ENCODE measurements around the gene CSF1R.
A peak's percentile ranks its signal among the peaks of the same experiment; 100 is the strongest.
"Not testable (repeated sequence)": the region's sequence is repeated elsewhere in the genome, so short reads cannot be mapped to it uniquely, and the experiment has no call there.

The CSF1R gene

GRCh38 chr5:150107909-150108447 is 21.6 kb upstream of the CSF1R start:
- no peak for DNase-seq (ENCODE audit: low read depth, low spot score)
- H3K4me3 ChIP-seq (ENCODE audit: low read length) = no peak overlapping the region

- no peak overlapping the region for H3K4me3 ChIP-seq (ENCODE audit: low read length)
- peak; percentile 10 for DNase-seq (ENCODE audit: low read depth, low spot score)
Observed at GRCh38 chr5:150106674-150107426, 20.5 kb upstream of the CSF1R start.

GRCh38 chr5:150105928-150106615 is 19.7 kb upstream of the CSF1R start:
- DNase-seq (ENCODE audit: low read depth, low spot score) = no peak
- no peak overlapping the region for H3K4me3 ChIP-seq (ENCODE audit: low read length)

GRCh38 chr5:150104550-150104870 is 18.2 kb upstream of the CSF1R start:
- H3K4me3 ChIP-seq (ENCODE audit: low read length) = no peak overlapping the region
- no peak for DNase-seq (ENCODE audit: low read depth, low spot score)

- no peak for DNase-seq (ENCODE audit: low read depth, low spot score)
- no peak overlapping the region for H3K4me3 ChIP-seq (ENCODE audit: low read length)
Observed at GRCh38 chr5:150103678-150104549, 17.6 kb upstream of the CSF1R start.

- no peak overlapping the region for H3K4me3 ChIP-seq (ENCODE audit: low read length)
- DNase-seq (ENCODE audit: low read depth, low spot score) = no peak
Observed at GRCh38 chr5:150101023-150101422, 14.7 kb upstream of the CSF1R start.

GRCh38 chr5:150097152-150097551 is 10.8 kb upstream of the CSF1R start:
- H3K4me3 ChIP-seq (ENCODE audit: low read length) = no peak overlapping the region
- DNase-seq (ENCODE audit: low read depth, low spot score) = no peak

GRCh38 chr5:150092159-150092787 is 5.9 kb upstream of the CSF1R start:
- no peak for DNase-seq (ENCODE audit: low read depth, low spot score)
- no peak overlapping the region for H3K4me3 ChIP-seq (ENCODE audit: low read length)

GRCh38 chr5:150085191-150085912 is 1.0 kb downstream of the CSF1R start:
- H3K4me3 ChIP-seq (ENCODE audit: low read length) = no peak overlapping the region
- no peak for DNase-seq (ENCODE audit: low read depth, low spot score)

- DNase-seq (ENCODE audit: low read depth, low spot score); H3K4me3 ChIP-seq (ENCODE audit: low read length): not testable (repeated sequence)
Observed at GRCh38 chr5:150084754-150085153, 1.6 kb downstream of the CSF1R start.

GRCh38 chr5:150082889-150083288 is 3.5 kb downstream of the CSF1R start:
- DNase-seq (ENCODE audit: low read depth, low spot score) = no peak
- no peak overlapping the region for H3K4me3 ChIP-seq (ENCODE audit: low read length)

GRCh38 chr5:150082374-150082773 is 4.0 kb downstream of the CSF1R start:
- H3K4me3 ChIP-seq (ENCODE audit: low read length) = no peak overlapping the region
- no peak for DNase-seq (ENCODE audit: low read depth, low spot score)

GRCh38 chr5:150081541-150082283 is 4.6 kb downstream of the CSF1R start:
- no peak for DNase-seq (ENCODE audit: low read depth, low spot score)
- H3K4me3 ChIP-seq (ENCODE audit: low read length) = no peak overlapping the region

GRCh38 chr5:150080696-150081435 is 5.5 kb downstream of the CSF1R start:
- no peak overlapping the region for H3K4me3 ChIP-seq (ENCODE audit: low read length)
- DNase-seq (ENCODE audit: low read depth, low spot score) = no peak

- H3K4me3 ChIP-seq (ENCODE audit: low read length) = no peak overlapping the region
- no peak for DNase-seq (ENCODE audit: low read depth, low spot score)
Observed at GRCh38 chr5:150079909-150080461, 6.4 kb downstream of the CSF1R start.

GRCh38 chr5:150078802-150079689 is 7.3 kb downstream of the CSF1R start:
- no peak overlapping the region for H3K4me3 ChIP-seq (ENCODE audit: low read length)
- DNase-seq (ENCODE audit: low read depth, low spot score) = no peak

Data from Jurkat, Clone E6-1 (cell line).